AG09319 (cell line): ENCODE results near the gene FANCE.
"Not testable (repeated sequence)": the region's sequence is repeated elsewhere in the genome, so short reads cannot be mapped to it uniquely, and the experiment has no call there.

Experiments
- DNase-seq: peaks from one replicate; pipeline ENCODE4 v3.0.0-alpha.2; 2010; ENCODE audit warnings: low read depth; ENCODE audit errors: extremely low read depth
- CTCF ChIP-seq: IDR thresholded peaks from 2 replicates; pipeline ENCODE4 v1.5.1; 2011; ENCODE audit warnings: low read depth, mild to moderate bottlenecking, inconsistent platforms, low read length, moderate library complexity

FANCE gene

GRCh38 chr6:35432291-35432690 is 19.8 kb upstream of the FANCE start:
- TF ChIP-seq CTCF: no peak
- no peak for DNase-seq

GRCh38 chr6:35432702-35433101 is 19.4 kb upstream of the FANCE start:
- not testable (repeated sequence) for DNase-seq

GRCh38 chr6:35435074-35435837 is 16.9 kb upstream of the FANCE start:
- DNase-seq: no peak

DNA sequence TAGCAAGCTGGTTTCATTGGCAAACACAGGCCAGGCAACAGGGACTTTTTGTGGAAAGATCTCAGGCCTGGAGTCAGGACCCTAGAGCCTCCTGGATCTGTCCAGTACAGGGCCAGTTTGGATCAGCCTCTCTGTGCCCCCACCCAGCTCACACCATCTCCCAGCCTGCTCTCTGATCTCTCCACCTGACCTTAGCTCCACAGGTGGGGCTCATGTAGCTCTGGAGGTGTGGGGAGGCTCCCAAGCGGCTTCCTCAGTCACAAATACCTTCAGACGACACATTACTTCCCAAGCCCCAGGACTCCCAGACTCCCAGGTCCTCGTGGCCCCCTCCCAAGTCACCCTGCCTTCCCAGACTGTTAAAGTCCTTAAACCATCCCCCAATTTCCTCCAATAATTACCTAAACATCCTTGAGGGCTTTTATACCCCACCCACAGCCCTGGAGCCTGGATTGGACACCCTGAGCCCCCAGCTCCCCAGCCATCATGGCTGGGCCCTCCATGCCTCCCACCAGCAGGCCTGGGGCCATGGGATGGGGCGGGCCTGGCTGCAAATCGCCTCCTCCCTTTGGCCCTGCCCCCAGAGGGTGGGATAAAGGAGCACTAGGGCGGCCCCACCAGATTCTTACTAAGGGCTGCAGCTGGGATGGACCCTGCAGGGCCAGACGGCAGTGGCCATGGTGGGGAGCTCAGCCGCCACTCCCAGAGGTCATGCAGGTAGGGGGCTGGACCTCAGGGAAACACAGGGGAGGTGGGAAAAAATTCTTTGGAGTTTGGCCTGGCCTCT is 15.9 kb upstream of the FANCE start:
- TF ChIP-seq CTCF: no peak
- no peak for DNase-seq

More at GRCh38 chr6:35435074-35435837, 16.9 kb upstream of the FANCE start:
- TF ChIP-seq CTCF: no peak

DNA sequence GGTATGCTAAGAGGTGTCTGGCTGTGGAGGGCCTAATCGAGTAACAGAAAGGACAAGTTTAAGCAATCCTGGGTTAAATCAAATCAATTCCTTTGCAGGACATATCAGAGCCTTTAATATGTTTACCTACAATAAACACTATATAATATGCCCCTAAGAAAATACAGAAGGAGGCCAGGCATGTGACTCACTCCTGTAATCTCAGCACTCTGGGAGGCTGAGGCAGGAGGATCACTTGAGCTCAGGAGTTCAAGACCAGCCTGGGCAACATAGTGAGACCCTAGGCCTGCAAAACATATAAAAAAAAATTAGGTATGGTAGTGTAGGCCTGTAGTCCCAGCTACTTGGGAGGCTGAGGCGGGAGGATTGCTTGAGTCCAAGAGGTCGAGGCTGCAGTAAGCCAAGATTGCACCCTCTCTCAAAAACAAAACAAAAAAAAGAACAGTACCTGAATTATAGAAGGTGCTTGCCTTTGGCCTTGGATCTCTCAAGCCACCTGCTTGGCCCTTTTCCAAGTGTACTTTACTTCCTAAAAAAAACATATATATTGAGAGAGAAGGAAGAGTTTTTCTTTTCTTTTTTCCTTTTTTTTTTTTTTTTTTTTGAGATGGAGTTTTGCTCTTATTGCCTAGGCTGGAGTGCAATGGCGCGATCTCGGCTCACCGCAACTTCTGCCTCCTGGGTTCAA is 13.6 kb upstream of the FANCE start:
- DNase-seq: not testable (repeated sequence)

DNA sequence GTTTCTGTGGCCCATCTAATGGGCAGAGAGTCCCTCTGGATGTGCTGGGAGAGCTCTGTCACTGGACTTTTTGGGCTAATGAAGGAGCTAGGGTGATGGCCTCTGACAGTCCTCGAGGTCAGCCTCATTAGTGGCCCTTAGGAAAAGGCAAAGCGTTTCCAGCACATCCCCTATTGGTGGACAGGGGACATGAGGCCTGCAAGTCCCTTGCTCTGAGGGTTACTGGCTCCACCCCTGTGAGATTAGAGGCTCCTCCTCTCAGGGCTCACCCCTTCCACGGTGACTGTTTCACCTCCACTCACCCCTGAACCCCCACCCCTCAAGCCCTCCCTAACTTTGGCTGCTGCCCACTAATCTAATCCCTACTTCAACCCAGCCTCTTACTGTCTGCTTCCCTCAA is 12.8 kb upstream of the FANCE start:
- TF ChIP-seq CTCF: no peak
- no peak for DNase-seq

DNA sequence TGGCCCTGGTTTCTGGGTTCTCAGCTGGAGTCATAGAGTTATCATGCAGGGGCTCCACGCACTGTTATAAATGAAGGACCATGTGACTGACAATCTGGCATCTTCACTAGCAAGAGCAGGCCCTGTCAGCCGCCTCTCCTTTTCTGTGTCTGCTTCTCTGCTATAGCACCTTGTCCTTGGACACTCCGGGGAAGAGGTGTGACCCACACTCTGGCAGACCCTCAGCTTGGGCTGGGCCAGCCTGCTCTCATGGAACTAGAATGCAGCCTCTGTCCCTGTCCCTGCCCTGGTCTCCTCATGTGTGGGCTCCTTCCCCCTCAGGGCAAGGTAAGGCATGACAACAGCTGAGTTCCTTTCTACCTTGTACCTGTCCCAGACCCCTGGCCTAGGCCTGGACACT is 10.9 kb upstream of the FANCE start:
- no peak for DNase-seq
- TF ChIP-seq CTCF: no peak

DNA sequence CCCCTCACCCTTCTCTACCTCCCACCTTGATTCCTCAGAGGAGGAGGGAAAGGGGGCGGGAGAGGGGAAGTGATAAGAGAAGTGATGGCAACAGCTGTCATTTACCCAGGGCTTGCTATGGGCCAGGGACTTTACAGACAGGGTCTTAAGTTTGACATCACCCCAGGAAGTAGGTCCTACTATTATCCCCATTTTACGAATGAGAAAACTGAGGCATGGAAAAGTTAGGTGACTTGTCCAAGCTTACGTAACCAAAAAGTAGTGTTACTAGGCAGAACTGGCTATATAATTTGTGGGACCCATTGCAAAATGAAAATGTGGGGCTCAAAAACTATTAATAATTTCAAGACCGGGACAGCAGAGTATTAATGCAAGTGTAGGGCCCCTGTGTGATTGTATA is 10.5 kb upstream of the FANCE start:
- TF ChIP-seq CTCF: no peak
- DNase-seq: no peak
